Naive thymus-derived CD8-positive, alpha-beta T cell (primary cell): ENCODE data around the gene AGK. TPM values are rescaled to one million over a fixed set of nuclear protein-coding genes. Genes with fewer than 3 reads are reported as not detected.
A peak's percentile ranks its signal among the peaks of the same experiment; 100 is the strongest.
"Not testable (repeated sequence)": the region's sequence is repeated elsewhere in the genome, so short reads cannot be mapped to it uniquely, and the experiment has no call there.

Experiments
- ATAC-seq, 2 donors: fragments of 150-1000 bp; cut with Tn5 transposase in 1 of 2; sonication (Bioruptor Pico), chemical (Tn5 transposase) in 1 of 2; 1 replicate in 1 of 2; 2 replicates in 1 of 2; pipeline ENCODE4 v1.10.0; 2021; ENCODE audit warnings: mild to moderate bottlenecking in 2 of 2, moderate library complexity in 2 of 2
- POLR2A ChIA-PET: fragments of 350-600 bp; sonication (Branson Sonifier 250); formaldehyde crosslinking; loops from one replicate; lab custom pipeline; 2021; ENCODE audit warnings: antibody characterized with exemption; lab: Charles Lee
- DNase-seq, 10 donors: peaks; one replicate each; pipeline versions ENCODE4 v3.0.0 to v3.0.0-alpha.2; 2020 to 2022
- H3K27ac Mint-ChIP-seq, 10 donors: one replicate each; pipeline ENCODE4 v1.8.0; 2020 to 2022; ENCODE audit warnings: mild to moderate bottlenecking in 10 of 10, mixed read lengths in 10 of 10, moderate library complexity in 4 of 10, inconsistent platforms in 1 of 10
- H3K27me3 Mint-ChIP-seq, 5 donors: one replicate each; pipeline ENCODE4 v1.8.0; 2021 to 2022; ENCODE audit warnings: mixed read lengths in 5 of 5
- H3K36me3 Mint-ChIP-seq, 3 donors: one replicate each; pipeline ENCODE4 v1.8.0; 2020 to 2022; ENCODE audit warnings: mixed read lengths in 3 of 3, mild to moderate bottlenecking in 2 of 3, inconsistent platforms in 1 of 3
- H3K4me1 Mint-ChIP-seq, 4 donors: one replicate each; pipeline ENCODE4 v1.8.0; 2021 to 2022; ENCODE audit warnings: mixed read lengths in 4 of 4
- H3K4me3 Mint-ChIP-seq, 10 donors: one replicate each; pipeline ENCODE4 v1.8.0; 2020 to 2022; ENCODE audit warnings: mild to moderate bottlenecking in 10 of 10, mixed read lengths in 10 of 10, moderate library complexity in 6 of 10, inconsistent platforms in 1 of 10
- H3K9me3 Mint-ChIP-seq, 9 donors: one replicate each; pipeline ENCODE4 v1.8.0; 2020 to 2022; ENCODE audit warnings: mixed read lengths in 9 of 9, mild to moderate bottlenecking in 3 of 9, inconsistent platforms in 1 of 9, moderate library complexity in 1 of 9
- polyA plus RNA-seq, 3 donors: library from polyadenylated mRNA; unstranded; fragments of 300-500 nt; fragmentation: Illumina TruSeq; gene quantifications; one replicate each; pipeline ENCODE4 v1.2.3, GENCODE V29; 2021
- total RNA-seq, 8 experiments: library from RNA in 2 of 8; stranded (reverse) in 2 of 8; gene quantifications; one replicate each; pipeline ENCODE4 v1.2.3 and lab custom pipeline; 2021 to 2026

Gene AGK
- total and polyA plus RNA-seq, 5 experiments from 2014 or later, result 23.3 to 29.3 (median 26.3) TPM

DNA sequence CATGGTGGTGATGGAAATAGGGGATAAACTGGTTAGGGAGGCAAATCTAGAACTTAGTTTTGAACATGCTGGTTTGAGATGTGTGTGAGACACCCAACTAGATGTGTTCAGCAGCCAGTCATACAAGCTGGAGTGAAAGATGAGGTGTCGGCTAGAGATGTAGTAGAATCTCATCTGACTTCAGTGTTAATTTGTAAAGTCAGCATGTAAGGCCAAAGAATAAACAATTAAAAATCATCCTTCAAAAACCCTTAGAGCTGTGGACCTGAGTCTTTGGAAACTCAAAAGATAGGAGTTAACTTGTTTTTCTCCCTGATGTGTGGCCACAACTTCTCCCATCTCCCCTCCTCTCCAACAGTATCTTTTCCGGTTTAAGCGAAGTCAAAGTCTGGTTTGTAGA lies 22.8 kb upstream of the AGK start:
- peaks cover 0 to 3% (median under 1%) of the 10 kb centered on the region in 4 donors for H3K4me1 Mint-ChIP-seq
- ATAC-seq, result no peak
- no peaks in the 10 kb centered on the region for H3K36me3 Mint-ChIP-seq
- H3K4me3 Mint-ChIP-seq, result no peak overlapping the region
- no peak for DNase-seq
- peaks cover 16 to 30% (median 27%) of the 10 kb centered on the region in 5 donors for H3K27me3 Mint-ChIP-seq
- H3K27ac Mint-ChIP-seq, result no peak overlapping the region
- POLR2A ChIA-PET, result no interaction called here
- H3K9me3 Mint-ChIP-seq, result no peaks in the 10 kb centered on the region

DNA sequence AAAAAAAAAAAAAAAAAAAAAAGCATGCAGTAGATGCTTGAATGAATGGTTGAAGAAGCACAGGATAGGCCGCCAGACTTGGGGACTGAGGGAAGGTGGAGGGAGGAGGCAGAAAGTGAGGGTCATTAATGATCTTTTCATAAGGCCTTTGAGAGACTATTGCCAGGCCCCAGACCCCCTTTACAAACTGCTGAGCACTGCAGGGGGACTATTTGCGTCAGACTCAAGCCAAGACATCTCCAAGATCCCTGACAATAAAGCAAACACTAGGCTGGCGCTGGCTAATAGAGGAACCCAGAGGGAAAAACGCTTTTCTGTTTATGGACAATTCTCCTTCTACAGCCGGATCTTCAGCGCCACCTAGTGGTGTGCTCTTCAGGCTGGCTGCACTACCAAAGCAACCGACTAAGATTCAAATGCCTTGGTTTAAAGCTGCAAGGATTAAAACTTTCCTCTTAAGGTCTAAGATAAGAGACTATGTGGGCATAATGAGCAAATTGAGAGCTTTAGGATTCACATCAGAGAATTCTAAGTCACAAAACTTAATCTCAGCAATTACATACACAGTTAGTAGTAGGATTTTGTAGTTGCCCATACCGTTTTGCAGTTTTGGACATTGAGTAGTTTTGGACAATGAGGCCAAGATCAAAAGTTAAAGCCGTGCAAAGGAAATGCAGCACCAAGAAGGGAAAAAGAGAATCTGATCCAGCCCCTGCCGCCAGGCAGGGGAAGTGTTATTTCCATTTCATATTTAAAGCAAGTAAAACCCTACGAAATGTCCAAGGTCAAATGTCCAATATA lies 17.9 kb upstream of the AGK start:
- POLR2A ChIA-PET, result no interaction called here
- DNase-seq, result peak in 8 of 10 donors; percentile 13 to 58 (median 48)
- Mint-ChIP-seq H3K9me3 (no peaks in the 10 kb centered on the region), H3K4me3 (no peak overlapping the region), H3K36me3 (no peaks in the 10 kb centered on the region), H3K27ac (peak overlapping the region in 1 of 10 donors; percentile 84), H3K4me1 (peaks cover 0 to 4% (median under 1%) of the 10 kb centered on the region in 4 donors), H3K27me3 (peaks cover 21 to 30% (median 27%) of the 10 kb centered on the region in 5 donors)
- ATAC-seq, result peak; percentile 51 to 60

DNA sequence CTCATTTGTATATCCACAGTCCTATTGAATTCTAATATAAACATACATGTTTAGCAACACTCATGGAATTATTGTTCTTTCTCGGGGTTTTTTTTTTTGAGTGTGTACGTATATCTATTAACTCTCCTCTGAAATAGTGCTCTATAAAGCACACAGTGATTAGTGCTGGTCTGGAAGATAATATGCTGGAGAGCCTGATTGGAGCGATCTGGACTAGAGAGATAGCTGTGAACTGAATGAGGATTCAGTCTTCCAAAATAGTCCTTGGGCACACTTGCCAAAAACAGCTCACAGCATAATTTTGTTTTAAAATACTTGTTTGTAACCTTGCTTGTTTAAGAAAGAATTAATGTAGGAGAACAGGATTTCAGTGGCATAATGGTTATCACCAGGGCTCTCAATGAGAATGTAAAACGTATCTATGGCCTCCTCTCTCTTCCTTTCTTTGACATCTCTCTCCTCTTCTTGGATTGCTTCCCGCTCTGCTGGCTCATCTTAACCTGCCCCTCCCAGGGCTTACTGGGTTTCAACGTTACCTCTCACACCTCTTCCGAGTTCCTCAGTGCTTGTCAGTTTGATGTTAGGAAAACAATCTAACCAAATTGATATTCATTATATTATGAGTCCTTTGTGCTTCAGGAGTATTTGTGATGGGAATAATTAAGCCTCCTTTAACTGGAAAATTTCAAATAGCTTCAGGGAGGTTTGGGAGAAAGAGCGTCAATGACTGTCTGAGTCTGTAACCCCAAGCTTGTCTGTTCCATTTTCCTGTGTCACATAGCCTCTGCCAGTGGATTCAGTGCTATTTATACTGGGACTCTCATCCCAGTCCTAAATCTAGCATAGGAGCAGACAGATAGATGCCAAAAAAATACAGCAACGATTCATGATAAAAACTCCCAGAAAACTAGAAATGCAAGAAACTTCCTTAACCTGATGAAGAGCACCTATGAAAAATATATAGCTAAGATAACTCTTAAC lies 16.2 kb upstream of the AGK start:
- peaks cover 12 to 28% (median 22%) of the 10 kb centered on the region in 5 donors for H3K27me3 Mint-ChIP-seq

DNA sequence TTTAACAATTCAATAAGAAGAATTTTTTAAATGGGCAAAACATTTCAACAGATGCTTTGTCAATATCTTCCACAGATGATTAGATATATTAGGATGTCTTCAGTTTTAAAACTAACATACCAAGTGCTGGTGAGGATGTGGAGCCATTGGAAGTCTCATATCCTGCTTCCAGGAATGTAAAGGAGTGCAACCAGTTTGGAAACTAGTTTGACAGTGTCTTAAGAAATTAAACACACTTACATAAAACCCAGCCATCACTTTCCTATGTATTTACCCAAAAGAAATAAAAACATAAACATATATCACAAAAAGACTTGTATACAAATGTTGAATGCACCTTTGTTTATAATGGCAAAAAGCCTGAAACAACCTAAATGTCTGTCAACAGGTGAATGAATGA lies 13.3 kb upstream of the AGK start:
- peaks cover 0 to 4% (median under 1%) of the 10 kb centered on the region in 4 donors for H3K4me1 Mint-ChIP-seq
- no peak for DNase-seq
- no peak for ATAC-seq
- H3K27ac Mint-ChIP-seq, result no peak overlapping the region
- peaks cover 10 to 27% (median 20%) of the 10 kb centered on the region in 5 donors for H3K27me3 Mint-ChIP-seq
- POLR2A ChIA-PET, result no interaction called here
- H3K9me3 Mint-ChIP-seq, result no peaks in the 10 kb centered on the region
- no peaks in the 10 kb centered on the region for H3K36me3 Mint-ChIP-seq
- no peak overlapping the region for H3K4me3 Mint-ChIP-seq

More for the DNA sequence above, 16.2 kb upstream of the AGK start:
- no peaks in the 10 kb centered on the region for H3K9me3 Mint-ChIP-seq
- DNase-seq (no peak), ATAC-seq (no peak)
- POLR2A ChIA-PET, result interaction anchor here (0.7 kb wide), 1 partner anchor 838 kb away, joined by 3 read pairs; the partner anchor contains the start of gene NDUFB2
- no peak overlapping the region for H3K27ac Mint-ChIP-seq
- H3K36me3 Mint-ChIP-seq, result no peaks in the 10 kb centered on the region
- peaks cover 0 to 4% (median under 1%) of the 10 kb centered on the region in 4 donors for H3K4me1 Mint-ChIP-seq
- no peak overlapping the region for H3K4me3 Mint-ChIP-seq

DNA sequence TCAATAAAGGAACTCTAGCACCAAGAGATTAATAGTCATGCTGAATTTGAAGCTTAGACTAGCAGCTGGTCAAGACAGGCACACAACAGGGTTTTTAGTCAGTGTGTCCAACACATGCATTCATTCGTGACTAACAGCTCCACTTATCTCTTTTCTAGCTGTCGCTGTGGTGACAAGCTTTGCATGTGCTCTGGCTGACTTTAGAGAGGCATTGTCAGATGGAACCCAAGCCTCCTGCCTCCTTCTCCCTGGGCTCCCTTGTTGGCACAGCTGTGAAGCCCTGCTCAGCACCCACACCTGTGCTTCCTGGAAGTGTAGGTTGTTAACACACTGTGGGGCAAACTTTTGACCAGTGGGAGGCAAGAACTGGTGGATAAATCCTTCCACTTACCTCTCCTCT lies 9.8 kb upstream of the AGK start:
- Mint-ChIP-seq H3K9me3 (peaks cover 0 to 3% (median 0%) of the 10 kb centered on the region in 9 donors), H3K36me3 (no peaks in the 10 kb centered on the region), H3K4me1 (no peaks in the 10 kb centered on the region), H3K4me3 (no peak overlapping the region), H3K27me3 (peaks cover 0 to 13% (median 6%) of the 10 kb centered on the region in 5 donors), H3K27ac (no peak overlapping the region)
- ATAC-seq (no peak), DNase-seq (no peak)
- POLR2A ChIA-PET, result no interaction called here

DNA sequence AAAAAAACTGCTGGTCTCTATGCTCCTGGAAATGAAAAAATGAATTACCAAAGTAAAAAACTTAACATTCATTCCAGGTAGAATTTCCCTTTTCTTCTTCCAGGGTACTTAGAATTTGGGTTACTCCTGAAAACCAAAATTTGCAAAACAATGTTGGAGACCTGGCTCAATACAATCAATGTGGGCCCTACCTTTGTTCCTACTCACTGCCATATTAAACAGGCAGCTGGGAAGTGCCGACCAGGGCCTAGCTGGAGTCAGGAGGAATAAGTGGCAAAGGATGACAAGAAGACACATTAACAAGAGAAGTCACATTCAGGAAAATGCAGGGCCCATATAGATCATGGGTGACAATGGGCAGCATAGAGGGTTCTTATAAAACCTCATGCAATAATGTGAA lies 6.4 kb upstream of the AGK start:
- POLR2A ChIA-PET, result no interaction called here
- ATAC-seq (no peak), DNase-seq (no peak)
- Mint-ChIP-seq H3K36me3 (no peaks in the 10 kb centered on the region), H3K27me3 (peaks cover 0 to 2% (median 0%) of the 10 kb centered on the region in 5 donors), H3K4me3 (no peak overlapping the region), H3K27ac (no peak overlapping the region), H3K9me3 (peaks cover 0 to 3% (median 0%) of the 10 kb centered on the region in 9 donors), H3K4me1 (no peaks in the 10 kb centered on the region)

DNA sequence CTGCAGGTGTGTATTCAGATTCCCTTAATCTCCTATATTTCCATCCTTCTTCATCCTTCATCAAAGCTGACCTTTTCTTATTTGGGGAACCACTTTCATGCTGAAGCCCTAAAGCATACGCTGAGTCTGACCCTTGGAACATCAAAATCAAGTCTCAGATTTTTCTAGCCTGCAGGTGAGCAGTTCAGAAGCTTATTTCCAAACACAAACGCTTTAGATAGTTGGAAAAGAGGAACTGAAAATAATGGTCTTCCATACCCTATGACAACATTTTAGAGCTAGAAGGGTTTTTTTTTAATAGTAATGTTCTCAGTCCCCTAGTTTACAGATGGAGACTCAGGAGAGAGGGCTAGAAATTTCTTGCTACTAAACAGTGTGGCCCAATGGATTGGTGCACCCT lies 1.6 kb upstream of the AGK start:
- DNase-seq, result no peak
- ATAC-seq, result no peak
- Mint-ChIP-seq H3K27ac (no peak overlapping the region), H3K4me3 (peak overlapping the region in 5 of 10 donors; percentile 16 to 96 (median 93)), H3K36me3 (peaks cover 0 to 3% (median 0%) of the 10 kb centered on the region in 3 donors), H3K9me3 (peaks cover 0 to 7% (median 0%) of the 10 kb centered on the region in 9 donors), H3K4me1 (peaks cover 22 to 32% (median 28%) of the 10 kb centered on the region in 4 donors), H3K27me3 (no peaks in the 10 kb centered on the region)
- POLR2A ChIA-PET, result no interaction called here

DNA sequence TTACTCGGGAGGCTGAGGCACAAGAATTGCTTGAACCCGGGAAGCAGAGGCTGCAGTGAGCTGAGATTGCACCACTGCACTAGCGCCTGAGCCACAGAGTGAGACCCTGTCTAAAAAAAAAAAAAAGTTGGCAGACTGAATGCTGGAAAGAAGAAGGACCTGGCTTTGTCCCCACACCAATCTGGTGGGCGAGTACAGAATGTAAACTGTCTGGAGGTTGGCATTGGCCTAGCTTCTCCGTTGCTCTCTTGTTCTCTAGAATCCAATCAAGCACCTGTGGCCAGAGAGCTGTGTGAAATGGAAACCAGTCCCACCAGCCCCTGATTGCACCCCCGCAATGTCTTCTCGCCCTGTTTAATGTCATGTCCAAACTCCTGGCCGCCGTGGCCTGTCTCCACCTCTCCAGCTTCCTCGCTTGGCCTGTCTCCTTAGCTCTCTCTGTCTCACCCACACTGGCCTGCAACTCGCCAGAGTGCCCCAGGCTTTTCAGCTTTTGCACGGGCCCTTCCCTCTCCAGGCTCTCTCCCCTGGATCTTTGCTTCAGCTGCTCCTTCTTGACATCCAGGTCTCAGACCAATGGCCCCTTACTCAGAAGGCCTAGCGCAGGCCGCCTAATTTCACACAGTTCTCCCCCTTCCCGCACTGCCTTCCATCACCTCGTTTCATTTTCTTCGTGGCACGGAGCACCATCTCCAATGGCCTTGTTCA lies 670 bp upstream of the AGK start:
- no peaks in the 10 kb centered on the region for H3K27me3 Mint-ChIP-seq
- ATAC-seq, result no peak
- DNase-seq, result peak in 2 of 10 donors; percentile 5 to 17

DNA sequence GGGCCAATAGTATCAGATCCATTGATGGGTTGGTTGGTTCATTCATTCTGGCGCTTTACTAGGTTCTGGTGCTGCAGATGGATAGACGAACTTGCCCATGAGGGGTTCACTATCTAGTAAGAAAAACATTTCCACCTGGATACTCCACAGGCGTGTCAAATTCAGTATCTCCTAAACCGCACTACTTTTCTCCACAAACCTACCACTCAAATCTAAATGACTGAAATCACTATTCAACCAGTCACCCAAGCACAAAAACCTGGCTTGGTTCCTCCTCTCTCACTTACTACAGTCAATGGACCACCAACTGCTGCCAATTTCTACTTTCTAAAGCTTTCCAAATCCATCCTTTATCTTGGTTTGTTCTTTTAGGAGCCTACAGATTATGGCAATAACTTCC lies 572 bp downstream of the AGK start:
- peak overlapping the region; percentile 72 to 94 (median 90) for H3K27ac Mint-ChIP-seq
- H3K36me3 Mint-ChIP-seq, result peaks cover 7 to 19% (median 8%) of the 10 kb centered on the region in 3 donors
- H3K4me1 Mint-ChIP-seq, result peaks cover 25 to 36% (median 33%) of the 10 kb centered on the region in 4 donors
- H3K27me3 Mint-ChIP-seq, result no peaks in the 10 kb centered on the region
- no peak for ATAC-seq
- POLR2A ChIA-PET, result interaction anchor here (2.9 to 3.0 kb wide), 2 partner anchors 150 to 186 kb away, joined by 15 to 17 read pairs; partner anchors contain the start of genes DENND11 and SSBP1
- H3K9me3 Mint-ChIP-seq, result peaks cover 0 to 7% (median 0%) of the 10 kb centered on the region in 9 donors
- H3K4me3 Mint-ChIP-seq, result peak overlapping the region; percentile 79 to 96 (median 94)
- no peak for DNase-seq

More for the DNA sequence above, 670 bp upstream of the AGK start:
- Mint-ChIP-seq H3K9me3 (peaks cover 0 to 7% (median 0%) of the 10 kb centered on the region in 9 donors), H3K27ac (peak overlapping the region; percentile 77 to 94 (median 90)), H3K36me3 (peaks cover 0 to 8% (median 3%) of the 10 kb centered on the region in 3 donors), H3K4me1 (peaks cover 25 to 36% (median 31%) of the 10 kb centered on the region in 4 donors), H3K4me3 (peak overlapping the region; percentile 79 to 96 (median 94))
- POLR2A ChIA-PET, result interaction anchor here (0.8 to 3.0 kb wide), 3 partner anchors 151 to 536 kb away, joined by 6 to 17 read pairs (median 15); partner anchors contain the start of genes DENND11, MRPS33 and SSBP1

DNA sequence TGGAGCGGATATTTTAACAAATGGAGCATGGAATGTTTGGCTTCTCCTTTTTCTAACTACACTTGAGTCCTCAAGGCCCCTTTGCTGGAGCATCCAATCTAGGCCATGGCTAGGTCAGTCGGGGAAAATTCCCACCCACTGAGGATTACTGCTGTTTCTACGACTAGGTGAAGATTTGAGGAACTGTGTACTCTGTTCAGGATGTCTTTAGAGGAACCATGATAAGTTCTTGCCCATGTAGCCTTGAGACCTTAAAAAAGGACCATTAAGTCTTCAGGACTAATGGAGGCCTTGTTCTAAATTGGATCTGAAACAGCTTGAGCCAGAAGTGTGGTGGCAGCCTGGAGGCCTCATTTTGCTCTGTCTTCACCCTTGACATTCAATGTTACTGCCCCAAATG lies 6.2 kb downstream of the AGK start:
- POLR2A ChIA-PET, result no interaction called here
- Mint-ChIP-seq H3K4me3 (no peak overlapping the region), H3K27ac (peak overlapping the region in 4 of 10 donors; percentile 6 to 81 (median 40)), H3K27me3 (no peaks in the 10 kb centered on the region), H3K9me3 (peaks cover 0 to 5% (median 0%) of the 10 kb centered on the region in 9 donors), H3K4me1 (peaks cover 27 to 58% (median 36%) of the 10 kb centered on the region in 4 donors), H3K36me3 (peaks cover 21 to 67% (median 39%) of the 10 kb centered on the region in 3 donors)
- DNase-seq (no peak), ATAC-seq (no peak)

DNA sequence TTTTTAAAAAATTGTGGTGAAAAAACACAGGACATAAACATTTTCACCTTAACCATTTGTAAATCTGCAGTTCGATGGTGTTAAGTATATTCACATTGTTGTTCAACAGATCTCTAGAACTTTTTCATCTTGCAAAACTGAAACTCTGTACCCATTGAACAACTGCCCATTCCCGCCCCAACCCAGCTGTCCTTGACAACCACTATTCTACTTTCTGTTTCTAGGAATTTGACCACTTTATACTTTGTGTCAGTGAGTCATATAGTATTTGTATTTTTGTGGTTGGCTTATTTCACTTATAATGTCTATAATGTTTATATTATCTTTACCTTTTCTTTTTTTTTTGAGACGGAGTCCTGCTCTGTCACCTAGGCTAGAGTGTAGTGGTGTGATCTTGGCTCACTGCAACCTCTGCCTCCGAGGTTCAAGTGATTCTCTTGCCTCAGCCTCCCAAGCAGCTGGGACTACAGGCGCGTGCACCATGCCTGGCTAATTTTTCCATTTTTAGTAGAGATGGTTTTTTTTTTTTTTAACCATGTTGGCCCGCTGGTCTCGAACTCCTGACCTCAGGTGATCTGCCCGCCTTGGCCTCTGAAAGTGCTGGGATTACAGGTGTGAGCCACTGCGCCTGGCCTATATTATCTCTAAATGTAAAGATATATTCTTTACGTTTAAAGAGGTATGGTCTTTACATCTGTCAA lies 6.8 kb downstream of the AGK start:
- Mint-ChIP-seq H3K36me3 (peaks cover 21 to 72% (median 39%) of the 10 kb centered on the region in 3 donors), H3K4me1 (peaks cover 22 to 52% (median 30%) of the 10 kb centered on the region in 4 donors)
- POLR2A ChIA-PET, result not testable (repeated sequence)

More for the DNA sequence above, 6.8 kb downstream of the AGK start:
- peak in 1 of 10 donors; percentile 4 for DNase-seq
- not testable (repeated sequence) for ATAC-seq, H3K9me3 Mint-ChIP-seq, H3K27me3 Mint-ChIP-seq
- Mint-ChIP-seq H3K4me3 (peak overlapping the region in 3 of 10 donors; percentile 22 to 46 (median 28)), H3K27ac (peak overlapping the region in 5 of 10 donors; percentile 6 to 86 (median 39))
